GM18907 (cell line): Measurements from ENCODE around the gene PPP1R1B.

ENCODE experiments used
- ATAC-seq: cut with Tn5 transposase; IDR thresholded peaks from one replicate; pipeline ENCODE4 v1.9.1; 2021; ENCODE audit warnings: mild to moderate bottlenecking, moderate library complexity; ENCODE audit not compliant: unreplicated experiment

Gene PPP1R1B

GRCh38 chr17:39651923-39652586 lies 25.3 kb downstream of the PPP1R1B start:
- no peak for ATAC-seq

- ATAC-seq: no peak
Measured at GRCh38 chr17:39652587-39653315, 26.0 kb downstream of the PPP1R1B start.

- no peak for ATAC-seq
Measured at GRCh38 chr17:39653316-39653661, 26.5 kb downstream of the PPP1R1B start.

- ATAC-seq: no peak
Measured at GRCh38 chr17:39653662-39654331, 27.0 kb downstream of the PPP1R1B start.

GRCh38 chr17:39655105-39655504 lies 28.4 kb downstream of the PPP1R1B start:
- no peak for ATAC-seq

- ATAC-seq: no peak
Measured at GRCh38 chr17:39658346-39658745, 31.6 kb downstream of the PPP1R1B start.

- no peak for ATAC-seq
Measured at GRCh38 chr17:39658760-39659159, 32.0 kb downstream of the PPP1R1B start.

GRCh38 chr17:39659279-39660010 lies 32.7 kb downstream of the PPP1R1B start:
- ATAC-seq: no peak

GRCh38 chr17:39660011-39660360 lies 33.2 kb downstream of the PPP1R1B start:
- ATAC-seq: no peak

GRCh38 chr17:39660397-39661385 lies 33.9 kb downstream of the PPP1R1B start:
- ATAC-seq: no peak

- ATAC-seq: no peak
Measured at GRCh38 chr17:39661744-39662541, 35.2 kb downstream of the PPP1R1B start.

GRCh38 chr17:39662551-39663339 lies 36.0 kb downstream of the PPP1R1B start:
- no peak for ATAC-seq

GRCh38 chr17:39663340-39663687 lies 36.6 kb downstream of the PPP1R1B start:
- ATAC-seq: no peak

GRCh38 chr17:39663688-39664580 lies 37.2 kb downstream of the PPP1R1B start:
- ATAC-seq: no peak

GRCh38 chr17:39664581-39665561 lies 38.1 kb downstream of the PPP1R1B start, which contains the start of gene TCAP:
TCAP (plus strand) TSS chr17:39665349; CDS start chr17:39665360, 11 bp downstream.
- ATAC-seq: no peak

GRCh38 chr17:39665642-39666224 lies 39.0 kb downstream of the PPP1R1B start:
- no peak for ATAC-seq
